Islet precursor cell (in vitro differentiated cells): ENCODE data around the gene RPL35A.
"Not testable (repeated sequence)": the region's sequence is repeated elsewhere in the genome, so short reads cannot be mapped to it uniquely, and the experiment has no call there.

ENCODE experiments used
- DNase-seq: peaks from one replicate; pipeline ENCODE4 v3.0.0-alpha.2; 2018

The RPL35A gene

DNA sequence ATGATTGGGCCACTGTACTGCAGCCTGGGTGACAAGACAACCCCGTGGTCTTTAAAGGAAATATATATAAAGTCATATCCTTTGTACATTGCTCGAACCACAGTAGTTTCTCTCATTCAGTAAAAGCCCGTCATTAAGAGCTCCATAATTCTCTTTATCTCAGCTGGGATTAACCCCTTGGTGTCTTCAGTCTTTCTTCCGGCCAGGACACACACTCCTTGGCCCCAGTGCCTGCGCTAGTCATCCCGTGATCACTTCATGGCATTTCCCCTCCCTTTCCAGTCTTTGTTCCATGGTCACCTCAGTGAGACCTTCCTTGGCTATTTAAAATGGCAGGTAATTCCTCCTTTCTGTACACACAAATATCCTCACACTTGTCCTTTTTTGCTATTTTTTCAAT lies 3.3 kb downstream of the RPL35A start:
- no peak for DNase-seq

DNA sequence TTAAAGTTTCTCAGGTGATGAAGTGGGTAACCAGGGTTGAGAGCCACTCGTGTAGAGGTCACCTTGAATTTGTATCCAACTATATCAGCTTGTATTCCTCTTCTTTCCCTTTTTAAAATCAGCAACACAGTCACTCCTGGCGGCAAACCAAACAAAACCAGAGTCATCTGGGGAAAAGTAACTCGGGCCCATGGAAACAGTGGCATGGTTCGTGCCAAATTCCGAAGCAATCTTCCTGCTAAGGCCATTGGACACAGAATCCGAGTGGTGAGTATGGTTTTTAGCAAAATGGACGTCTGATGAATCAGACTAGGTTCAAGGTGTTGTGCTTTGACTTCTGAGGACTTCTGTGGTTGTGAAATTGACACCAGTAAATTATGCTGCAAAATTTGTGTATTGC lies 3.9 kb downstream of the RPL35A start:
- DNase-seq, result no peak

DNA sequence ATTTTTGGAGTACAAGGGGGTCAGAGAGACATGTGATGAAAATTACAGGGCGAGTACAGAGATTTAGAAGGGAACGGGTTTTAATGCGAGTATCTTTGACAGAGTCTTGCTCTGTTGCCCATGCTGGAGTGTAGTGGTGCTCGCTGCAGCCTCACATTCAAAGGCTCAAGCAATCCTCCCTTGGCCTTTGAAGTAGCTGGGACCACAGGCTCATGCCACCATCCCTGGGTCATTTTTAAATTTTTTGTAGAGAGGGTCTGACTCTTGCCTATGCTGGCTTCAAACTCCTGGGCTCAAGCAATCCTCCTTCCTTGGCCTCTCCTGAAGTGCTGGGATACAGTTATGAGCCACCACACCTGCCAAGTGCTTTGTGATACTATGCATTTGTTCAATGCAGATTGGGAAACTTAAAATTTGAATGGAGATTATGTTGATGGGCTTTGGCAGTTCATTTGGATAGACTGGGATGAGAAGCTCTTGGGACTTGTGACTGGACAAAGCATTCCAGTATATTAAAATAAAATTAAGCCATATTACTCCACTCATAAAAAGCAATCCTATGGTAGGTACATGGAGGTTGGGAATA lies 6.0 kb downstream of the RPL35A start:
- DNase-seq, result no peak

DNA sequence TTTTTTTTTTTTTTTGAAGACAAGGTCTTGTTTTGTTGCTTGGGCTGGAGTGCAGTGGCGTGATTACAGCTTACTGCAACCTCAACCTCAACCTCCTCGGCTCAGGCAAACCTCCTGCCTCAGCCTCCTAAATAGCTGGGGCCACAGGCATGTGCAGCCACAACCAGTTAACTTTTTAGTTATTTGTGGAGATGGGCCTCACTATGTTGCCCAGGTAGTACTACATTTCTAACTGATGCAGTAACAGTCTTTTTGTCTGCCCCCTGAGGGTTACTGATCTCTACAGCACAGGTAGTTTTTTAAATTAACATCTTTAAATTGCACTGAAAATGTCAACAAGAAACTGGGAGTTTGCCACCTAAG lies 6.6 kb downstream of the RPL35A start:
- DNase-seq, result no peak

DNA sequence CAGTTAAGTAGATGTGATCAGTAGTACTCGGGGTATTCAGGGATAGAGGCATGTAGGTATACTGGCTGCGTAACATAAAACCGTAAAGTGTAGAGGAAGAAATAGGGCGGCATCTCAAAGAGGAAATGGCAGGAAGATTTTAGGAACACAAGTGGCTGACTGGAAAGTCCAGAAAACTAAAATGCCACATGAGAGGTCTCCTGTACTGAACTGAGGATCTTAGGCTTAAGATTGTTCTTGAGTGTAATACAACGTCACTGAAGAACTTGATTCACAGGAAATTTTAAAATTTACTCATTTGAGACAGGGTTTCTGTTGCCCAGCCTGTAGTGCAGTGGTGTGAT lies 7.8 kb downstream of the RPL35A start:
- no peak for DNase-seq

DNA sequence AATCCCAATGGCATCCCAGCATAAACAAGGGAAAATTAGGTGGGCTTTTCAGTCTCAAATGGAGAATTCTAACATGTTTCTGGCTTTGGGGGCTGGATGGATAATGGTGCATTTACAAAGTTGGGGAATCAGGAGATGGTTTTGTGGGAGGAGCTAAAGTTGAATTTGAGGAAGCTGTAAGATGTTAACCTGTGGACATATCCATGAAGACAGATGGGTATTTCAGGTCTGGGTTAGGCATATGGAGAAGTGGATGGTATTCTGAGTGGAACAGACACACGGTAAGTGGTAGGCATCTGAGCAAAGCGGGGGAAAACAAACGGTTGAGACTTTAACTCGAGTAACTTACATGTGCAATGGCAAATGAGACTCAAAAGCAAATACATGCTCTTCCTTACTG lies 8.4 kb downstream of the RPL35A start:
- no peak for DNase-seq

DNA sequence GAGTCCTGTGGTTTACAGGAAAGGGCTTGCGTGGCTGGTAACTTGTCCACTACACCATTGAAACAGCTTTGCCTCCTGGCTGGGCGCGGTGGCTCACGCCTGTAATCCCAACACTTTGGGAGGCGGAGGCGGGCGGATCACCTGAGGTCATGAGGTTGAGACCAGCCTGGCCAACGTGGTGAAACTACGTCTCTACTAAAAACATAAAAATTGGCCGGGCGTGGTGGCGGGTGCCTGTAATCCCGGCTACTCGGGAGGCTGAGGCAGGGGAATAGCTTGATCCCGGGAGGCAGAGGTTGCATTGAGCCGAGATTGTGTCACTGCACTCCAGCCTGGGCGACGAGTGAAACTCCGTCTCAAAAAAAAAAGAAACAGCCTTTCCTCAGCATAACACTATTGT lies 8.9 kb downstream of the RPL35A start:
- DNase-seq, result not testable (repeated sequence)

DNA sequence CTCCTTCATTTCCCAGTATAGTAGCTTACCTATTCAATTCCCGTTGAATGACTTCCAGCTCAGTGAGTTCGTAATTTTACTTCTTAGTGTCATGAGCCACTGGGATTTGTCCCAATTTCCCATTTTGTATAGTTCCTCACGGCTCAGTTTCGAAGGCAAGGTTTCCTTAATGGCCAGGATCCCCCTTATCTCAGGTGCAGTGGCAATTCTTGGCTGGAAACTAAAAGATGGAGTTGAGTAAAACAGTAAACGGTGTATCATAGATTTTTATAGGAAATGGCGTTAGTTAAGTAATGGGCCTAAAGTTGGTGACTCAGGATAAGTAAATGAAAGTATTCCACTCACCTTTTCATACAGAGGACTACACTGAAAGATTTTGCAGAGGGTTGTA lies 9.5 kb downstream of the RPL35A start:
- DNase-seq, result no peak

DNA sequence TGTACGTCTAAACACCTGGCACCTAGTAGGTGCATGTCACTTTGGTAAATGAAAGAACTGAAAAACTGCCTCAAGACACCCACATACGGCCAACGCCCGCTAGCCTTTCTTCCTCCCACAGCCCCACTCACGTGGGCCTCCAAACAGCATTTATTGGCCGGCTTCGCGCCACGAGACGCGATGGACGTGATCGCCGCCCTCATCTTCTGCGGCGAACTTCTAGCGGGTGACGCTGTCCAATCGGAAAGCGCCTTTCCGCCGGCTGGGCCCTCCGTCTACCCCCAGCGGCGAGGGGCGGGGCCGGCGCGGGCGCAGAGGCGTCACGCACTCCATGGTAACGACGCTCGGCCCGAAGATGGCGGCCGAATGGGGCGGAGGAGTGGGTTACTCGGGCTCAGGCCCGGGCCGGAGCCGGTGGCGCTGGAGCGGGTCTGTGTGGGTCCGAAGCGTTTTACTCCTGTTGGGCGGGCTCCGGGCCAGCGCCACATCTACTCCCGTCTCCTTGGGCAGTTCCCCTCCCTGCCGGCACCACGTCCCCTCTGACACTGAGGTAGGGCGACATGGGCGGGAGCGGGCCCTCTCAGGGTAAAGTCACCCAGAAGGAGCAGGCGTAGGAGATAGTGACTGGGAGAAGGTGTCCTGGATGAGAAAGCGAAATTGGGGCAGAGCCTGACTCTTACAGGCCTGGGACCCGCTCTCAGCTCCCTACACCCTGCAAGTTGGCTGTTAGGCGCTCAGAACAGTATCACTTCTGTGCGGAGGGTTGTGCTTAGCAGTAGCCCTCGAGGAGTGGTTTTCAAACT lies 10.1 kb downstream of the RPL35A start, which contains the start of gene LMLN:
TSS of gene LMLN (plus strand) at position 327 of the 803 bp plus-strand sequence. CDS start at position 356, 29 bp downstream.
- DNase-seq, result peak; percentile 94

DNA sequence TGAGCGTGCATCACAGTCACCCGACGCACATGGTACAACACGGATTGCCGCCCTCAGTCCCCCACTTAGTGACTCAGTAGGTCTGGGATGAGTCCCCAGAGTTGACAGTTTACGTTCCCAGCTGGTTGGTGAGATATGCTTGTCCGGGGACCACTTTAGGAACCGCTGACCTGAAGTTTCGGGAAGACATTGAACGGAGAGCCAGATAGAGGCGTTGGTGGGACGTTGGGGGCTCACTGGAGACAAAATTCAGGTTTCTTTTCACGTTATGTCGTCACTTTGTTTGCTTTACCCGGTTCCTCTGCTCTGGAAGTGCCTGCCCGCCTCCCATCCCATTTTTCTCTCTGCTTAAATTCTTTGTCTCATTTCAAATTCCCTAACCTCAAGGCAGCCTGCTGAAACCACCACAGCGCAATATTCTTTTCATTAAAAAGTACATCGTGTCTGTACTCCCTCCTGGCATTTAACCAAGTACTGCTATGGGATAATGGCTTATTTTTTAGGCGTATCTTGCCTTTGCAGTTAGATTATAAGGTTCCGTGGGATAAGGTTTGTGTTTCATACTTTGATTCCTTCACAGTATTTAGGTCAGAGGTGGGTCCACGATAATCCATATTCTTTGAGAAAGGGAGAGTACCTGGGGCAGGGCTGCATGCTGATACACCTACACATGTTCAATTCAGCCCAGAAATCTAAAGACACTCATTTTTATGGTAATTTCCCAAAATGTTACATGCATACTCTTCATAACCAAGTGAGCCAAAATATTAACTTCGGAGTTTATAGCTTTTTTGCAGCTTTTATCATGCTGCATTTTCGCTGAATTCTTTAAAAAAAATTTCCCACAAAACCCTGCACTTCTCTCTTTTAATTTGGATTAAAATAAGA lies 10.9 kb downstream of the RPL35A start:
- no peak for DNase-seq

DNA sequence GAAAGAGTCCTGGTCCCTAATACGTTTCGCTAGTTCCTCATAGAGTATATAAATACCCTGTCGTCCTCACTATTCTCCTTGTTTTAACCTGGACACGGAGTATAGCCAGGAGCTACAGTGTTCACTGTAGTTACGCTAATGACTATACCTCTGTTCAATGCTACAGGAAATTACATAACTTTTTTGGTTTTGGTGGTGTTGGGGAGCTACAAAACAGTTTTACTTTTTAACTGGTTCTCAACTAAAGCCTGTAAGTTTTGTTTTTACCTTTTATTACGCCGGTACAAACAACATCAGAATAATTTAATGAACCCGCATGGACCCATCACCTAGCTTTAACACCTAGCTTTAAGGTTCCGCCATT lies 11.6 kb downstream of the RPL35A start:
- DNase-seq, result no peak

DNA sequence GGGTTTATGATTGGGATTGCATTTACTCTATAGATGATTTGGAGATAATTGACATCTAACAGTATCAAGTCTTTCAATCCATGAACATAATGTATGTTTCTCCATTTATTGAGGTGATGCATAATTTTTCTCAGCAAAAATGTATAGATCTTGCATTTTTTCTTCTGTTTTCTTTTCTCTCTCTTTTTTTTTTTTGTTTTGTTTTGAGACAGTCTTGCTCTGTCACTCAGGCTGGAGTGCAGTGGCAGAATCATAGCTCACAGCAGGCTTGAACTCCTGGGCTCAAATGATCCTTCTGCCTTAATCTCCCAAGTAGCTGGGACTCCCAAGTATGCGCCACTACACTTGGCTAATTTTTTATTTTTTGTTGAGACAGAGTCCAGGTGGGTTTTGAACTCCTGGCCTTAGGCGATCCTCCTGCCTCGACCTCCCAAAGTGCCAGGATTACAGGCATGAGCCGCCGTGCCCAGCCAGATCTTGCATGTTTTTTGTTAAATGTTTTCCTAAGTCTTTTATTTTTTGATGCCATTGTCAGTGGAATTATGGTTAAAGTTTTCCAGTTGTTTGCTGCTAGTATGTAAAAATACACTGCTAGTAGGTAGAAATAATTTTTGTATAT lies 13.1 kb downstream of the RPL35A start:
- no peak for DNase-seq

DNA sequence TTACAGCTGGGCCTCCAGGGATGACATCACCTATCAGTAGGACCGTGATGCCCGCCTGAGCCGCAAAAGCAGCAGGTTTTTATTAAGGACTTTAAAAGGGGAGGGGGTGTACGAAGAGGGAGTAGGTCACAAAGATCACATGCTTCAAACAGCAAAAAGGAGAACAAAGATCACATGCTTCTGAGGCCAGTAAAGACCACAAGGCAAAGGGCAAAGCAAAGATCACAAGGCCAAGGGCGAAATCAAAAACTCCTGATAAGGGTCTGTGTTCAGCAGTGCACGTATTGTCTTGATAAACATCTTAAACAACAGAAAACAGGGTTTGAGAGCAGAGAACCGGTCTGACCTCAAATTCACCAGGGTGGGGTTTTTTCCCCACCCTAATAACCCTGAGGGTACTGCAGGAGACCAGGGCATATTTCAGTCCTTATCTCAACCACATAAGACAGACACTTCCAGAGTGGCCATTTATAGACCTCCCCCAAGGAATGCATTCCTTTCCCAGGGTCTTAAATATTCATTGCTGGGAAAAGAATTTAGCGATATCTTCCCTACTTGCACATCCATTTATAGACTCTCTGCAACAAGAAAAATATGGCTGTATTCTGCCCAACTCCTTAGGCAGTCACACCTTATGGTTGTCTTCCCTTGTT lies 17.5 kb downstream of the RPL35A start:
- not testable (repeated sequence) for DNase-seq

DNA sequence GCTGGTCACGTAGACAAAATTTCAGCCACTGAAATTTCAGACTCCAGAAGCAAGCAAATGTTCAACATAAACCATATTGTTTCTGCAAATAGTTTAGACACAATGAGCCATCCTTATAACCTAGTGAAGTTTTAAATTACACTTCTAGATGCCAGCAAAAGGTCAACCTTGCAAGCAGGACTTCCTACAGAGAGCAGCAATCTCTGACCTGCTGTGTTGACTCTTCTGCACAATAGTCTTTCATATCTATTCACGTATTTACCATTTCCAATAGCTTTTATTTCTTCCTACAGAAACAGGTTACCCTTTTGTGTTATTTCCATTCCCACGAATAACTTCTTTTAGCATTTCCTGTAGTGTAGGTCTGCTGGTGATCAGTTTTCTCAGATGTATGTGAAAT lies 20.6 kb downstream of the RPL35A start:
- DNase-seq, result no peak

DNA sequence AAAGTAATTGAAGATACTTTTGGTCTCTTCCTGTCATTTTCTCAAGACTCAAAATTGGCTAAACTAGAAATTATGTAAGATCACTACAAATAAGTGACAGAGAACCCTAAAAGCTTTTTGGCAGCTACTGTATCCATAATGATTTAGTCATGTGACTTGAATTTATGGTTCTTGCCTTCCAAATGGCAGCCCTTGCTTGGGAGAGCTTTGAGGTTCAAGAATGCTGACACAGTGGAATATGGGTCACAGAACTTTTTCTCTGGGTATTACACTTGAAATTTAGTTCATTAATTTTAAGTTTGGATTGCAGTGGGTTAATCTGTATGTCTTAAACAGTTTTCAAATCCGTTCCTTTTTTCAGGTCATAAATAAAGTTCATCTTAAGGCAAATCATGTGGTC lies 24.0 kb downstream of the RPL35A start:
- DNase-seq, result no peak

DNA sequence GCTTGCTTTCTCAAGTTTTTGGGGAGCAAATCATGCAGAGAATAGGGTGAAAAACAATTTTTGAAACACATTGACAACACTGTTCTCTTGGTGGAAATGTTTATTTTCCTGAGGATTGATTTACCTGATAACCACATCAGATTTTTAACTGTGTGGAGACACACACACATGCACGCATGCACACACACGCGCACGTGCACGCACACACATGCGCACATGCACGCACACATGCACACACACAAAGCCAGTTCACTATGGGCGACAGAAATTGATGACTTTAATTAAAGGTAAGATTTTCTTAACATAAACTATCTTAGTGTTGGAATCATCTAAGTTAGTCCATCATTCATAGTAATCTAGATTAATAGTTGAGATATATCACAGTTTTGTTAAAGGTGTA lies 25.3 kb downstream of the RPL35A start:
- DNase-seq, result no peak

DNA sequence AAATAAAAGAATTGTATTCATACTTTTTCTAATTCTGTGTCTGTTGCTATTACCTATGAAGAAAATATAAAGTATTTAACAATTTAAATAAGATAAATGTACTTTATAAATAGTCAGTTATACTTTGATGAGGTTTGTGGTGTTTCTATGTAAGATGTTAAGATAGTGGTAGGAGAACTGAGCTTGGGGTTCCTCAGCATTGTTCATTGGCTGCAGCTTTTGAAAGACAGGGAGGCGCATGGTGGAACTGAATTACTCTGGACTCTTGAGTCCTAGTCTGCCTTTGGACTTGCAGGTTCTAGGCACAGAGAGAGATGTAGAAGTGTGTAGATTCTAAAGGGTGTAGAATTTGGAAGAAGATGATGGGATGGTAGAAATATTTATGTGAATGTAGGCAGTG lies 33.1 kb downstream of the RPL35A start:
- DNase-seq, result no peak

DNA sequence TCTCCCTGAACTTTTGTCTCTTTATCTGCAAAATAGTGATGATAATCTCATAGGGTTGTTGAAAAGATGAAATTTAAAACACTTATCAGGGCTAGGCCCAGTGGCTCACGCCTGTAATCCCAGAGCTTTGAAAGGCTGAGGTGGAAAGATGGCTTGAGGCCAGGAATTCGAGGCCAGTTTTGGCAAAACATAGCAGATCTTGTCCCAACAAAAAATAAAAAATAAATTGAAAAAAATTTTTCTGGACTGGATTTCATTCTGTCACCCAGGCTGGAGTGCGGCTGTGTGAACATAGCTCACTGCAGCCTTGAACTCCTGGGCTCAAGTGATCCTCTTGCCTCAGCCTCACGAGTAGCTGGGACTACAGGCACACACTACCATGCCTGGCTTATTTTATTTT lies 39.7 kb downstream of the RPL35A start:
- DNase-seq, result no peak

DNA sequence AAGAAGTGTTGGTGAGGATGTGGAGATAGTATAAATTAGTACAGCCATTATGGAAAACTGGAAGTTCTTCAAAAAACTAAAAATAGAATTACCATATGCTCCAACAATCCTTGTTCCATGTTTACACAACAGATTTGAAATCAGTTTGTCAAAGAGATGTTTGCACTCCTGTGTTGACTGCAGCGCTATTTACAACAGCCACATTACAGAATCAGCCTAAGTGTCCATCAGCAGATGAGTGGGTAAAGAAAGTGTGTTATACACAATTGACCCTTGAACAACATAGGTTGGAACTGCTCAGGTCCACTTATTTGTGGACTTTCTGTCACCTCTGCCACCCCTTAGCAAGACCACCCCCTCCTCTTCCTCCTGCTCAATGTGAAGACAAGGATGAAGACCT lies 44.7 kb downstream of the RPL35A start:
- no peak for DNase-seq

DNA sequence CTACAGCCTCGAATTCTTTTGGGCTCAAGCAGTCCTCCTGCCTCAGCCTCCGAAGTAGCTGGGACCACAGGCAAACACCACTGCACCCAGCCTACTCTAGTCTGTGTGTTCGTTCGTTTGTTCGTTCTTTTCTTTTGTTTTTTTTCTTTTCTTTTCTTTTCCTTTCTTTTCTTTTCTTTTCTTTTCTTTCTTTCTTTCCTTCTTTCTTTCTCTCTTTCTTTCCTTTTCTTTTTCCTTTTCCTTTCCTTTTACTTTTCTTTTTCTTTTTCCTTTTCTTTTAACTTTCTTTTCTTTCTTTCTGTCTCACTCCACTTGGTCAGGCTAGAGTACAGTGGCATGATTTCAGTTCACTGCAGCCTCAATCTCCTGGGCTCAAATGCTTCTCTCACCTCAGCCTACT lies 46.9 kb downstream of the RPL35A start:
- DNase-seq, result no peak

DNA sequence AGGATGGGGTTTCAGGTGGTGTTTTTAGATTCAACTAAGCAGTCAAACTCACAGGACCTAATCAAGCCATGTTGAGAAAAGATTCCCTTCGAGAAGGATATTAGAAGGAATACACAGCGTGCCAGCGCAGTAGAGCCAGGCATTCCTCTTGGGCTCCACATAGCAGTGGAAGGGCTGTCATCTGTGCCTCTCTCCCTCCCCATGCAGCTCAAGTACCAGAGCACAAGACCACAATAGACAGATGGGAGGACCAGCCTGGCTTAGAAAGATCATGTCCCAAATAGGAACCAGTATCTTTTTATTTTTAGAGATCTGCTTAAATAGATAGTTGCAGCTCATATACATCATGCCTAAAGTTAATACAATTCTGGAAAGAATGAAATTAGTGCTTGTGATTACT lies 47.9 kb downstream of the RPL35A start:
- DNase-seq, result no peak
